HG02938 (cell line): ENCODE measurements around the gene FITM1.

Experiments
- ATAC-seq: cut with Tn5 transposase; IDR thresholded peaks from one replicate; pipeline ENCODE4 v1.9.1; 2021; ENCODE audit warnings: mild to moderate bottlenecking, moderate library complexity; ENCODE audit not compliant: unreplicated experiment

FITM1 gene

DNA sequence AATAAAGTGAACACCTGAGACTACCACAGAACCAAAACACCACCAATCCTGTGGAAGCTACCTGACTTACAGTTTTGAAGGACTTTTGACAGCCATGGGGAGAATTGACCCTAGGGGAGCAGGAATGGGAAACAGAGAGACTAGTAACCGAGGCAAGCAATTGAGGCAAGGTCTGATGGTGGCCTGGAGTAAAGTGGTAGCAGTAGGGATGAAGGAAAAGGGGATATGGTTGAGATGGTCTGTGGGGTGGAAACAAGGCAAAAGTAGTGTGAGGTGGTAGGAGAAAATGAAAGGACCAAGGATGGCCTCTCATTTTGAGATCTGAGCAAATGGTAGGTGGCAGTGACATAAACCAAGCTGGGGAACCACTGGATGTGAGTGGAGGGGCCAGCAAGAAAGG, 26.4 kb downstream of the FITM1 start:
- ATAC-seq: no peak

DNA sequence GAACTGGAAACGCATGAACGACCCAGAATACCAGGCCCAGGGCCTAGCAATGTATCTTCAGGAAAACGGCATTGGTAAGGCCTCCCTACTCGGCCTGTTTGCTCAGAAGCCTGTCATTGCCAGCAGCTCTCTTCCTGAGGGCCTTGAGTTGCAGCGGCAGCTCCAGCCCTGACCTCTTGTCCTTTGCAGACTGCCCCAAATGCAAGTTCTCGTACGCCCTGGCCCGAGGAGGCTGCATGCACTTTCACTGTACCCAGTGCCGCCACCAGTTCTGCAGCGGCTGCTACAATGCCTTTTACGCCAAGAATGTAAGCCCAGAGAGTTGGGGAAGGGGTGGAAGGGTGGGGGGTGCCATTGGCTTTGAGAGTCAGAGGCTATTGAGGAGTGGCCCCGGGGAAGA, 26.9 kb downstream of the FITM1 start:
- ATAC-seq: no peak

GRCh38 chr14:24159777-24160498, 29.5 kb downstream of the FITM1 start:
- ATAC-seq: no peak

DNA sequence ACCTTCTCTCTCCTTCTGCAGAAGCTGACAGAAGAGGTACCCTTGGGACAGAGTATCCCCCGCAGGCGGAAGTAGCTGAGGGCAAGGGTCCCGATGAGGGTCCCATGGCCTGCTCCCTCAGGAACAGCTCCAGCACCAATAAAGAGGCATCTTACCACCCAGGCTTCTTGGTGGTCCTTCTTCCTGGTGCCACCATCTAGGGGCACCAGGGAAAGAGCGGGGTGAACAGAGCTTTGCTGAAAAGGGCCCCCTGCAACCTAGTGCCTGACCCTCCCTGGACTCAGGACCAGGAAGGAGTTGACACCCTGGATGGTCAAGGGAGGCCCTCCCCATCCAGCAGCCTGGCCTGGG, 30.0 kb downstream of the FITM1 start:
- no peak for ATAC-seq

DNA sequence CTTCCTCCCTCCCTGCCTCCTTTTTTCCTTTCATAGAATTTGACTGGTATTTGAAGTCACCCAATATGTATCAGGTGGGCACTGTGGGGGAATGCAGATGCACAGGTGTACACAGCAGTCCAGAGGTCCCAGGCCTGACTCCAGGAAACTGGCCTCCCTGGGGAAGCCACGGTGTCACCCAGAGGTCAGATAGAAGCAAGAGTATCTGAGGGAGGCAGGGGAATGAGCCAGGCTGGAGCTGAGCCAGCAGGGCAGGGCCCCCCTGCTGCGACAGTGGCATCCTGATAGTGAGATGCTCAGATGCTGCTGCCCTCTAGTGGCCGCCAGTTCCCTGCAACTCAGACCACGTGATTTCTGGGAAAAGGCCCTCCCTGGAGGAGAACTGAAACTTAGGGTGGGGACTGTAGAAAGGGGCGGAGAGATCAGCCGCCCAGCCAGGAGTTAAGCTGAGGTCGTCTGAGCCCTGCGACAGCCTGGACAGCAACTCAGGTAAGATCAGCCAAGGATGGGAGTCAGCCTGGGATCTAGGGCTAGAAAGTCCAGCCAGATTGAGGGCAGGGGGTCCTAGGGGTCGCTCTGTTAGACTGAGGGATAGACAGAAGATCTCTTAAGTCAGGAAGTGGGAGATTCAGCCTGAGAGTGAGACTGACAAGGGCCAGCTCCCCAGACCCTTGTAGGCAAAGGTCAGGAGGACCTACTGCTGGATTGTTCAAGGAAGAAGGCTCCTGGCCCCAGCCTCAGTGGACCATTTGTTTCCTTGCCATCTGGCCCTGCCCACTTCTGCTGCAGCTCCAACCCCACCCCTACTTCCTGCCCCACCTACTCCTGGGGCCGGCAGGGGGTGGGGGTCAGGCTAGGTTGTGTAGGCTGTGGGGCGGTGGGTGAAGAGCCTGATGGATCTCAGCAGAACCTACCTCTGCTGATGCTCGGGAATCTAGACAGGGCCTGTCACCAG, 30.7 kb downstream of the FITM1 start, which contains the start of gene IRF9:
Gene IRF9 (plus strand): TSS at position 416 of the 955 bp plus-strand sequence. CDS start 880 bp downstream, outside the sequence.
- ATAC-seq: peak; percentile 85

- ATAC-seq: no peak
Observed at GRCh38 chr14:24162093-24162492, 31.6 kb downstream of the FITM1 start.

- ATAC-seq: no peak
Observed at GRCh38 chr14:24164518-24164991, 34.1 kb downstream of the FITM1 start.

- ATAC-seq: no peak
Observed at GRCh38 chr14:24165785-24166184, 35.3 kb downstream of the FITM1 start.

GRCh38 chr14:24167469-24168114, 37.1 kb downstream of the FITM1 start:
- ATAC-seq: no peak

- peak; percentile 74 for ATAC-seq
Observed at GRCh38 chr14:24171422-24172260, 41.2 kb downstream of the FITM1 start, which contains the start of gene REC8. Gene REC8, plus strand, starts transcription at chr14:24172080. Its CDS starts 473 bp downstream, at chr14:24172553.

DNA sequence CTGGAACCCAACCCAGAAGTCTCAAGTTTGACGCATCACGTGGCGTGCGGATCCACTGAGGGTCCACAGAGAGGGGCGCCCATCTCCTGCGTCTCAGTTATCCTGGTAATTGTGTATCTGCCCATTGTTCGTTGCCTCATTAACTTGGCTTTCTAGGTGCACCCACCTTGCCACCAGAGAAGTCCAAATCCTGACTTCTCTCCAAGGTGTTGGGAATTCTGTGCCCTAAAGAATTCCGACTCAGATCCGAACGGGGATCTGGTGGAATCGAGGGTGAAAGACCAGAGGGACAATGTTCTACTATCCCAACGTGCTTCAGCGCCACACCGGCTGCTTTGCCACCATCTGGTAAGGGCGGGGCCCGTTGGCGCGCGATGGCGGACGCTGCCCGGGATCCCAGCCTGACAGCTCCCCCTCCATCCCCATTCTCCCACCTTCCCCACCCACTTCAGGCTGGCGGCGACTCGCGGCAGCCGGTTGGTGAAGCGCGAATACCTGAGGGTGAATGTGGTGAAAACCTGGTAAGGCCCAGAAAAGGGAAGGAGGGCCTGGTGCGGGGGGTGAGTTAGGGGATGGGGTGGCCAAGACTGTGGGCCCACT, 41.9 kb downstream of the FITM1 start:
- no peak for ATAC-seq

DNA sequence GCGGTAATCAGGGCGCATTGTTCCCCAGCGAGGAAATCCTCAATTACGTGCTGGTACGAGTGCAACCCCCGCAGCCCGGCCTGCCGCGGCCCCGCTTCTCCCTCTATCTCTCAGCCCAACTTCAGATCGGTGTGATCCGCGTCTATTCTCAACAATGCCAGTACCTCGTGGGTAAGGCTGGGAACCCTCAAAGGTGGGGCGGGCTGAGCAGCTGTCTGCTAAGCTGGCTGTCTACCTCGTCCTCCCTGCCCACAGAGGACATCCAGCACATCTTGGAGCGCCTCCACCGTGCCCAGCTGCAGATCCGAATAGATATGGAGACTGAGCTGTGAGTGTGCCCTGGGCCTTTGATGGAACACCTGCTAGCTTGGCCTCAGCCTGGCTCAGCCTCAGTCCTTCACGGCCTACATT, 42.4 kb downstream of the FITM1 start:
- no peak for ATAC-seq

GRCh38 chr14:24176599-24176998, 46.1 kb downstream of the FITM1 start:
- no peak for ATAC-seq

DNA sequence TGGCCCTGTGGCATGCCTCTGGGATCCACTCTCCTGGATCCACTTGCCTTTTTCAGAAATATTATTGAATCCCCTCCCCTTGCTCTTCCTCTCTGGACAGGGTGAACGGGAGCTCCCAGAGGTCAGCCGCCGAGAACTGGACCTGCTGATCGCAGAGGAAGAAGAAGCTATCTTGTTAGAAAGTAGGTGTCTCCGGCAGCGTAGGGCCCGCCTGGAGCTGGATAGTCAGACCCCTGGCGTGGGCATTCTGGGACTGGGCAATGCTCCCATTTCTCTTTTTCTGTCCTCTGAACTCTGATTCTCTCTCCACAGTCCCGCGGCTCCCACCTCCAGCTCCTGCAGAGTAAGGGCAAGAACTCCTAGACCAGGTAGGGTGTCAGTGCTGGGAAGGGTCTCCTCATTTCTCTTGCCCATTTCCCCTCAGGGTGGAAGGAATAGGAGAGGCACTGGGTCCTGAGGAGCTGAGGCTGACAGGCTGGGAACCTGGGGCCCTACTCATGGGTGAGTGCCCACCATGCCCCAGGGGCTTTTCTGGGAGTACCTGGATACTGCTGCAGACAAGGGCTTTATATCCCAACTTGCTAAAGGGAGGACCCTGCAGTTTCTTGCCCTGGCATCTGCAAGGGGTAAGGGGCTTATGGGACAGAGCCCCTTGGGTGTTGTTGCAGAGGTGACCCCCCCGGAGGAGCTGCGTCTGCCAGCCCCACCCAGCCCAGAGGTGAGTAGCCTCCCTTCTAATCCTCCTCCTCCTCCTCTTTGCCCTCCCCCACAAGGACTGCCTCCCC, 46.8 kb downstream of the FITM1 start:
- no peak for ATAC-seq

DNA sequence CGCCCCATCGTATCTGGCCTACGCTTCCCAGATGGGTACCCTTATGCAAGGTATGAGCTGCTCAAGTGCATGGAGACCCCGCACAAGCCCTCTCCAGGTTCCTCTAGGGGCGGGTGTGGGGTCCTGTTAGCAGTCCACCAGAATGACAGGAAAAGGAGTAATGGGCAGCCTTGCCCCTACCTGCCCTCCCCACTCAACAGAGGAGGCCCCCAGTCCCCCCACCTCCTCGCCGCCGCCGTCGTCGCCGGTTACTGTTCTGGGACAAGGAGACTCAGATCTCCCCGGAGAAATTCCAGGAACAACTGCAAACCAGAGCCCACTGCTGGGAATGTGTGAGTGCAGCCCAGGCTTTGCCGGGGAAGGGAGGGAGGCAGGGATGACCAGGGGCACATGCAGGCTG, 47.4 kb downstream of the FITM1 start:
- ATAC-seq: no peak

DNA sequence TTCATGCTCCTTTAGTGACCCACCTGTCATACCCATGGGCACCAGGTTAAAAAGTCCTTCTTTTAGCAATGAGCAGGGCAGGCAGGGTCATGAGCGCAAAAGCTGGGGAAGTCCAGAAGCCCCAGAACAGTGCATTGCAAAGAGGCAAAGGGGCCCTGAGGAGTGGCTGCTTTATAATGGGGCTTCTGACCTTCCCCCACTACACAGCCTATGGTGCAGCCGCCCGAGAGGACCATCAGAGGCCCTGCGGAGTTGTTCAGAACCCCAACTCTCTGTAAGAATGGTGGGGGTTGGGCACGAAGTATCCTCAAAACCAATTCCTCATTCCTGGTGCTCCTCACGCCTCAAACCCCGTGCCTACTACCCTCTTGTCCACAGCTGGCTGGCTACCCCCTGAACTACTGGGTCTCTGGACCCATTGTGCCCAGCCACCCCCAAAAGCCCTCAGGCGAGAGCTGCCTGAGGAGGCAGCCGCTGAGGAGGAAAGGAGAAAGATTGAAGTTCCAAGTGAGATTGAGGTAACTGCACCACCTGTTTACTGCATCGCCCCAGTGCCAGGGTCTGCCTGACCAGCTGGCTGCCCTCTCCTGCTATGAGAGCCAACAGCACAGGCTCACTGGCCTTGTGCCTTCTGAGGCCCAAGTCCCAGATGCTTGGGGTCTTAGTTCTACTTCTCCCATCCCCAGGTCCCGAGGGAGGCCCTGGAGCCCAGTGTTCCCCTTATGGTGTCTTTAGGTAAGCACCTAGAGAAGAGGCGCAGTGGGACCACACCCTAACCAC, 48.1 kb downstream of the FITM1 start:
- no peak for ATAC-seq

DNA sequence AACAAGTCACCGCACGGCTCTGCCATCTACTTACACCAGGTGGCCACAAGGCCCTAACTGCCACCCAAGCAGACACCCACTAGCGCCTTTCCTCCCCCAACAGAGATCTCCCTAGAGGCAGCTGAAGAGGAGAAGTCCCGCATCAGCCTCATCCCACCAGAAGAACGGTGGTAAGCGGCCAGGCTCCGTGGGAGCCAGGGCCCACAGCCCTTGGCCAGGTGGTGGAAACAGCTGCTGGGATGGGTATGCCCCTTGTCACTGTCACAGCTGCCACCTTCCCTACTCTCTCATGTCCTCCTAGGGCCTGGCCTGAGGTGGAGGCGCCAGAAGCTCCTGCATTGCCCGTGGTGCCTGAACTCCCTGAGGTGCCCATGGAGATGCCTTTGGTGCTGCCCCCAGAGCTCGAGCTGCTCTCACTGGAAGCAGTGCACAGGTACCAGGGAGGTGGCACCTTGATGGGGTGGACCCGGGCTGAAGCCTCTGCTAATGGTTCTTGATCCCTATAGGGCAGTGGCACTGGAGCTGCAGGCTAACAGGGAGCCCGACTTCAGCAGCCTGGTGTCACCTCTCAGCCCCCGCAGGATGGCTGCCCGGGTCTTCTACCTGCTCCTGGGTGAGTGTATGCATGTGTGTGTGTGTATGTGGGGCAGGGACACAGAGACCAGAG, 49.0 kb downstream of the FITM1 start:
- no peak for ATAC-seq
